HepG2 (cell line): ENCODE results near the gene NNAT. TPM values are rescaled to one million over a fixed set of nuclear protein-coding genes. Genes with fewer than 3 reads are reported as not detected.

Source experiments
- ADNP ChIP-seq: sonication (generic); formaldehyde crosslinking; IDR thresholded peaks from 2 replicates; pipeline ENCODE4 v1.4.0; 2020; ENCODE audit warnings: missing genetic modification reagents
- BORCS8-MEF2B ChIP-seq: sonication (generic); formaldehyde crosslinking; IDR thresholded peaks from 2 replicates; pipeline ENCODE4 v1.8.0; 2022; ENCODE audit warnings: mild to moderate bottlenecking, missing genetic modification reagents
- CSRNP1 ChIP-seq: sonication (generic); formaldehyde crosslinking; IDR thresholded peaks from 2 replicates; pipeline ENCODE4 v1.8.1; 2023; ENCODE audit warnings: mild to moderate bottlenecking, missing genetic modification reagents
- FOXK2 ChIP-seq: fragments of 450-650 bp; IDR thresholded peaks from 2 replicates; pipeline ENCODE4 v1.6.1; 2016
- GABPA ChIP-seq, 2 experiments: IDR thresholded peaks; 2 replicates each; pipeline ENCODE4 v1.6.1; 2011 to 2016; ENCODE audit warnings: low read depth in 2 of 2, low read length in 1 of 2, missing biosample characterization in 1 of 2, missing genetic modification characterization in 1 of 2
- GLI4 ChIP-seq: sonication (generic); formaldehyde crosslinking; IDR thresholded peaks from 2 replicates; pipeline ENCODE4 v1.5.1; 2020; ENCODE audit warnings: missing genetic modification reagents, mild to moderate bottlenecking, moderate library complexity, borderline replicate concordance
- IKZF1 ChIP-seq: fragments of 450-650 bp; IDR thresholded peaks from 2 replicates; pipeline ENCODE4 v1.7.1; 2016
- MAFK ChIP-seq, 2 experiments: IDR thresholded peaks in 1 of 2; conservative IDR thresholded peaks in 1 of 2; 2 replicates each; pipeline ENCODE4 v1.6.1; 2011; ENCODE audit warnings: improper control_type of control experiment in 2 of 2, low read length in 2 of 2
- SSRP1 ChIP-seq: IDR thresholded peaks from 2 replicates; pipeline ENCODE4 v1.6.1; 2016; ENCODE audit warnings: control low read depth
- YEATS4 ChIP-seq: sonication (generic); formaldehyde crosslinking; IDR thresholded peaks from 2 replicates; pipeline ENCODE4 v1.4.0; 2020; ENCODE audit warnings: missing genetic modification reagents, borderline replicate concordance
- ZBTB44 ChIP-seq: sonication (generic); formaldehyde crosslinking; IDR thresholded peaks from 2 replicates; pipeline ENCODE4 v1.4.0; 2020; ENCODE audit warnings: missing genetic modification reagents
- ZBTB7A ChIP-seq: sonication (generic); formaldehyde crosslinking; IDR thresholded peaks from 2 replicates; pipeline ENCODE4 v1.8.0; 2022; ENCODE audit warnings: mild to moderate bottlenecking, missing genetic modification reagents
- ZBTB7B ChIP-seq: sonication (generic); formaldehyde crosslinking; IDR thresholded peaks from 2 replicates; pipeline ENCODE4 v1.4.0; 2020; ENCODE audit warnings: missing genetic modification reagents
- ZC3H4 ChIP-seq: sonication (generic); formaldehyde crosslinking; IDR thresholded peaks from 2 replicates; pipeline ENCODE4 v1.4.0; 2020; ENCODE audit warnings: missing genetic modification reagents, borderline replicate concordance
- ZNF318 ChIP-seq: sonication (generic); formaldehyde crosslinking; IDR thresholded peaks from 2 replicates; pipeline ENCODE4 v1.4.0; 2020; ENCODE audit warnings: mild to moderate bottlenecking, missing genetic modification reagents
- ZNF441 ChIP-seq: sonication (generic); formaldehyde crosslinking; IDR thresholded peaks from 2 replicates; pipeline ENCODE4 v1.7.0; 2021; ENCODE audit warnings: missing genetic modification reagents, borderline replicate concordance
- ZNF546 ChIP-seq: sonication (generic); formaldehyde crosslinking; conservative IDR thresholded peaks from 2 replicates; pipeline ENCODE4 v1.8.1; 2023; ENCODE audit warnings: mild to moderate bottlenecking, missing genetic modification reagents
- ZNF598 ChIP-seq: sonication (generic); formaldehyde crosslinking; IDR thresholded peaks from 2 replicates; pipeline ENCODE4 v1.5.1; 2020; ENCODE audit warnings: mild to moderate bottlenecking, missing genetic modification reagents, borderline replicate concordance
- polyA plus RNA-seq, 8 experiments: library from polyadenylated mRNA; depleted of rRNA in 3 of 8; stranded (reverse) in 7 of 8; unstranded in 1 of 8; fragments of >200 nt; fragmentation: Illumina TruSeq in 4 of 8; extraction: Trizol in 4 of 8; gene quantifications; 2 replicates each; pipeline versions ENCODE4 v1.2.1 to v1.2.3, GENCODE V29; 2011 to 2016; ENCODE audit warnings: low read depth in 4 of 8, missing spikeins in 1 of 8, mixed read lengths in 1 of 8; ENCODE audit not compliant: insufficient read depth in 1 of 8
- total RNA-seq, 5 experiments: library from RNA; depleted of rRNA; stranded (reverse); fragments of >200 nt; fragmentation: Illumina TruSeq; extraction: Trizol; gene quantifications; 2 replicates each; pipeline ENCODE4 v1.2.3, GENCODE V29; 2016; ENCODE audit warnings: low read depth in 1 of 5

NNAT gene
- total and polyA plus RNA-seq, 2 of the 13 experiments (the other 11 are each of a cell fraction or from before 2014, with no cell fraction given) = not detected

GRCh38 chr20:37528446-37529213, 7.6 kb downstream of the NNAT start (continued):
- TF ChIP-seq YEATS4 = no peak
- no peak for TF ChIP-seq IKZF1
- no peak for TF ChIP-seq CSRNP1
- no peak for TF ChIP-seq FOXK2
- 0 out of 2 replicates have a peak, but pooled peaks have one; percentile 9 for TF ChIP-seq GLI4 (CRISPR knock-in tag)
- peak in 1 of 2 experiments; percentile 32; a peak in 2 of 4 replicates for TF ChIP-seq MAFK (conservative IDR thresholded peaks at IDR 0.05 in 1 of 2, IDR thresholded peaks at IDR 0.05 in 1 of 2; ENCODE audit: low read length in 2 of 2)
- peak; percentile 6; the same call in 1 of the 2 replicates for TF ChIP-seq ZBTB7A (CRISPR knock-in tag)
- TF ChIP-seq BORCS8-MEF2B (CRISPR knock-in tag) = no peak
- peak; percentile 81 for TF ChIP-seq ZC3H4
- TF ChIP-seq ZNF598 (CRISPR knock-in tag) = peak; percentile 76; the same call in 1 of the 2 replicates
- TF ChIP-seq SSRP1 (CRISPR knock-in tag) = 0 out of 2 replicates have a peak, but pooled peaks have one; percentile 36
- no peak for TF ChIP-seq GABPA (IDR thresholded peaks at IDR 0.05; ENCODE audit: low read depth, low read length)
- 0 out of 2 replicates have a peak, but pooled peaks have one; percentile 1 for TF ChIP-seq GABPA (CRISPR knock-in tag; IDR thresholded peaks at IDR 0.05; ENCODE audit: low read depth)
- 0 out of 2 replicates have a peak, but pooled peaks have one; percentile 6 for TF ChIP-seq ZNF546 (CRISPR knock-in tag)
- 0 out of 2 replicates have a peak, but pooled peaks have one; percentile 52 for TF ChIP-seq ZBTB44 (CRISPR knock-in tag)
- TF ChIP-seq ZNF441 (CRISPR knock-in tag) = 0 out of 2 replicates have a peak, but pooled peaks have one; percentile 55
- TF ChIP-seq ZNF318 (CRISPR knock-in tag) = no peak
- no peak for TF ChIP-seq ADNP (CRISPR knock-in tag)
- peak; percentile 26; the same call in 1 of the 2 replicates for TF ChIP-seq ZBTB7B (CRISPR knock-in tag)
